Smooth muscle cell of trachea (primary cell): ENCODE measurements around the gene NLRC4. TPM values are rescaled to one million over a fixed set of nuclear protein-coding genes. Genes with fewer than 3 reads are reported as not detected.

ENCODE experiments used
- total RNA-seq: library from RNA; depleted of rRNA; stranded (reverse); fragments of >200 nt; gene quantifications from 2 replicates; pipeline ENCODE4 v1.2.1, GENCODE V29; 2014

The NLRC4 gene, protein sequence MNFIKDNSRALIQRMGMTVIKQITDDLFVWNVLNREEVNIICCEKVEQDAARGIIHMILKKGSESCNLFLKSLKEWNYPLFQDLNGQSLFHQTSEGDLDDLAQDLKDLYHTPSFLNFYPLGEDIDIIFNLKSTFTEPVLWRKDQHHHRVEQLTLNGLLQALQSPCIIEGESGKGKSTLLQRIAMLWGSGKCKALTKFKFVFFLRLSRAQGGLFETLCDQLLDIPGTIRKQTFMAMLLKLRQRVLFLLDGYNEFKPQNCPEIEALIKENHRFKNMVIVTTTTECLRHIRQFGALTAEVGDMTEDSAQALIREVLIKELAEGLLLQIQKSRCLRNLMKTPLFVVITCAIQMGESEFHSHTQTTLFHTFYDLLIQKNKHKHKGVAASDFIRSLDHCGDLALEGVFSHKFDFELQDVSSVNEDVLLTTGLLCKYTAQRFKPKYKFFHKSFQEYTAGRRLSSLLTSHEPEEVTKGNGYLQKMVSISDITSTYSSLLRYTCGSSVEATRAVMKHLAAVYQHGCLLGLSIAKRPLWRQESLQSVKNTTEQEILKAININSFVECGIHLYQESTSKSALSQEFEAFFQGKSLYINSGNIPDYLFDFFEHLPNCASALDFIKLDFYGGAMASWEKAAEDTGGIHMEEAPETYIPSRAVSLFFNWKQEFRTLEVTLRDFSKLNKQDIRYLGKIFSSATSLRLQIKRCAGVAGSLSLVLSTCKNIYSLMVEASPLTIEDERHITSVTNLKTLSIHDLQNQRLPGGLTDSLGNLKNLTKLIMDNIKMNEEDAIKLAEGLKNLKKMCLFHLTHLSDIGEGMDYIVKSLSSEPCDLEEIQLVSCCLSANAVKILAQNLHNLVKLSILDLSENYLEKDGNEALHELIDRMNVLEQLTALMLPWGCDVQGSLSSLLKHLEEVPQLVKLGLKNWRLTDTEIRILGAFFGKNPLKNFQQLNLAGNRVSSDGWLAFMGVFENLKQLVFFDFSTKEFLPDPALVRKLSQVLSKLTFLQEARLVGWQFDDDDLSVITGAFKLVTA
- not detected in 2 replicates for total RNA-seq

DNA sequence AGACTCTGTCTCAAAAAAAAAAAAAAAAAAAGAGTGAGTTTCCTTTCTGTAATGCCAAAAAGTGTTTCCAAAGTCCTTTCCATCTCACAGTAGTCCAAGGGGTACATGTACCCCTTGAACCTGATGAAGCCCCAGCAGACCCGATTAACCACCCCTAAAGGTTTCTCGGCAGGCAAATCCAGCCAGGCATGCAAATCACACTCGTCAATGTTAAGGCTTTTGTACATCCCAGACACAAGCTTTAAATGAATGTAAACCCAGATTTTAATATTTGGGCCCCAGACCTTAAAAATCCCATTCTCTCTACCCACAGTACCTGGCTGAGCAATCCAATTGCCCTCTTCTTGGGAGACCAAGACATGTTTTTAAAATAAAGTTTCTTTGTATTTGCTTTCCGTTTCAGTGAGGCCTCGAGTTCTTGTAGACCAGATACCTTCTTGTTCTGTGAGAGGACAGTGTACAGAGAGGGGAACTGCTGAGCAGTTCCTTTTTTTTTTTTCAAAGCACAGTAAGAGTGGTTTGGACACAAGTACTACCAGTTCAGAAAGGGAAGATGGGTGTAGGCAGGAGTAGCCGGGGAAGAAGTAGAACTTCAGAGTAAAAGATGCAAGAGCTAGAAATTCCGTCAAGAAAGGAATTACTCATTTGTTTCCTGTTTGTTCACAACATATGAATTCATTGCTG, at the start of gene NLRC4:
NLRC4 (minus strand) TSS at position 465 of the 684 bp plus-strand sequence. CDS start 8,111 bp downstream, outside the sequence.

DNA sequence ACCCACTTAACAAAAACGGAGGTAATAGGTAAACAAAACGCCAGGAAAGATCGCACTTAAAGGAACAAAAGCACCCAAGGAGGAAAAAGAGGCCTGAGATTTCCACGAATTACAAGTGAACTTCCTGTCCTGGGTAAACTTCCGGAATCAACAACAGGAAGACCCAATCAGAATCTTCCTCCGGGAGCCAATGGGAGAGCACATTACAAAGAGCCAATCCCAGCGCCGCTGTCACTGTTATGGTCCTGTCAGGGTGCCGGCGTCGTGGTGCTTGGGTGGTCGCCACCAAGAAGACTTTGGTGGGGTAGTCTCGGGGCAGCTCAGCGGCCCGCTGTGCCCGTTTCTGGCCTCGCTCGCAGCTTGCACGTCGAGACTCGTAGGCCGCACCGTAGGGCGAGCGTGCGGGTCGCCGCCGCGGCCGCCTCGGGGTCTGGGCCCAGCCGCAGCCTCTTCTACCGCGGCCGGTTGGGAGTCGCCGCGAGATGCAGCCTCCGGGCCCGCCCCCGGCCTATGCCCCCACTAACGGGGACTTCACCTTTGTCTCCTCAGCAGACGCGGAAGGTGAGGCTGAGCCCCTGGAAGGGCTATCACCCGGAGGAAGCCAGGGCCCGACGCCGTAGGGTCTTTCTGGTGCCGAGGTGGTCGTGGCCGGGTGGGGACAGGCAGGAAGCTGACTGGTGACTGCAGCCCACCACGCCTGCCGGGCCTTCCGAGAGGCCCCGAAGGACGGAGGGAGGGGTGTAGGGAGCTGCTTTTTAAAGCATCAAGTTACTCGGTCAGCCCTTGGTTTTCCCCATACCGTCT, 13.2 kb upstream of the NLRC4 start, which contains the start of gene YIPF4:
YIPF4 (plus strand) TSS at position 231 of the 804 bp plus-strand sequence; CDS start at position 483, 252 bp downstream.

Other genes starting within 250 kb of the NLRC4 start
- 54.7 and 81.6 TPM in 2 replicates for gene DPY30, start 225.1 kb downstream of the NLRC4 start, total RNA-seq
- gene SPAST, start 201.3 kb downstream of the NLRC4 start, total RNA-seq, result 24.4 and 24.8 TPM in 2 replicates
- 20.2 and 26.6 TPM in 2 replicates for gene SLC30A6, start 99.0 kb downstream of the NLRC4 start, total RNA-seq
- 14.1 and 24.9 TPM in 2 replicates for gene YIPF4, start 13.0 kb upstream of the NLRC4 start, total RNA-seq
- gene BIRC6, start 92.1 kb upstream of the NLRC4 start, total RNA-seq, result 155 and 169 TPM in 2 replicates